HG03457 (cell line): Measurements from ENCODE around the gene ZNF445.
"Not testable (repeated sequence)": the region's sequence is repeated elsewhere in the genome, so short reads cannot be mapped to it uniquely, and the experiment has no call there.

Experiments
- ATAC-seq: cut with Tn5 transposase; IDR thresholded peaks from one replicate; pipeline ENCODE4 v1.9.1; 2021; ENCODE audit warnings: moderate number of reproducible peaks; ENCODE audit not compliant: unreplicated experiment

ZNF445 gene

DNA sequence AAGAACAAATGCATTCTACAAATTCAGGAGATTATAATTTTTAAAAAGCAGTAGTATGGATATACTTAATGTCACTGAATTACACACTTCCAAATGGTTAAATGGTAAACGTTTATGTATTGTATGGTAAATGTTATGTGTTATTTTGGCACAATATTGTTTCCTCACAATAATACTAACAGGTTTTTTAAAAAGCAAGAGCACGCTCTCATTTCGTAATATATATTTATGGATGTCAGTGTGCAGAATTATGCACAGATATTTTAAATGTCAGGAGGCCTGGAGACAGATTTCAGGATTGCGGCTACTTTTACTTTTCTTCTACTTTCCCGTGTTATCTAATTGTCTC is 533 bp downstream of the ZNF445 start:
- no peak for ATAC-seq

DNA sequence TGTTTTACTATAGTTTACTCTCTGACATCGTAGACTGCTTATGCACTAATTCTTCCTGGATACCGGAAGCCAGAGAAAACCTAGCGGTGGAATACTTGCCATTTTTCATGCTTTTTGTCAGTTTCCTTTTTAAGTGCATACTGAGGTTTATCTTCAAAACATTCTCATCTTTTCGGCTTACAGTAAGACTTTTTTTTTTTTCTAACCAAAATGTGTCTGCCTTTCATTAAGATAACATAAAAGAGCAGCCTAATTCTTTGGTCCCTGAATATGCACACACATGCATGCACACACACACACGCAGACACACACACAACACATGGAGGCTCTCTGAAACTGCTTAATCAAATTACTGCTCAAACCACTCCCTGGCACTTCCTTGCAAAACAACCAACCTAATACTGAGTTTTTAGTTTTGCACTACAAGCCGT is 1.3 kb downstream of the ZNF445 start:
- ATAC-seq = no peak

DNA sequence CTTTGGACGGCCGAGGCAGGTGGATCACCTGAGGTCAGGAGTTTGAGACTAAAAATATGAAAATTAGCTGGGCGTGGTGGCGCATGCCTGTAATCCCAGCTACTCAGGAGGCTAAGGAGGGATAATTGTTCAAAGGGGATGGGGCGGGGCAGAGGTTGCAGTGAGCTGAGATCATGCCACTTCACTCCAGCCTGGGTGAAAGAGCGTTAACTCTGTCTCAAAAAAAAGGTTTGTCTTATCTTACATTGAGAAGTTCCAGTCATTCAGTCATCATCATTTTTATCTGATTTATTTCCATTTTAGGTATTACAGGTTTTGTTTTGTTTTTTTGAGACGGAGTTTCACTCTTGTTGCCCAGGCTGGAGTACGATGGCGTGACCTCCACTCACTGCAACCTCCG is 2.6 kb downstream of the ZNF445 start:
- not testable (repeated sequence) for ATAC-seq

DNA sequence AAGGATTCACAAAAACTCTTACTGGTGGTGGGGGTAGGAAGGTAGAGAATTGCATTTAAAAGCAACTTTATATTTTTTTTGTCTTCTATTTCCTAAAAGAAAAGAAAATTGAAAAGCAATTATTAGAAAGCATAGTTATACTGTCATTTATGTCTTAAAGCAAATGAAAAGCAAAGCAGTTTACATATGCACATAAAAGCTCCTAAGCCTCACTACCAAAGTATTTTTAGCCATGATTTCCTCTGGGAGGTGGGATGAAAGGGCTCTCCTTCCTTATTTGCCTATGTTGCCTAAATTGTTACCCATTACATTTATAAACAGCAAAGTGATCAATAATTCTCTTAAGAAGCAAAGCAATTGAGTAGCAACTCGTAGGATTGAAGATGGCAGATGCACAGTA is 7.0 kb downstream of the ZNF445 start:
- ATAC-seq = no peak

DNA sequence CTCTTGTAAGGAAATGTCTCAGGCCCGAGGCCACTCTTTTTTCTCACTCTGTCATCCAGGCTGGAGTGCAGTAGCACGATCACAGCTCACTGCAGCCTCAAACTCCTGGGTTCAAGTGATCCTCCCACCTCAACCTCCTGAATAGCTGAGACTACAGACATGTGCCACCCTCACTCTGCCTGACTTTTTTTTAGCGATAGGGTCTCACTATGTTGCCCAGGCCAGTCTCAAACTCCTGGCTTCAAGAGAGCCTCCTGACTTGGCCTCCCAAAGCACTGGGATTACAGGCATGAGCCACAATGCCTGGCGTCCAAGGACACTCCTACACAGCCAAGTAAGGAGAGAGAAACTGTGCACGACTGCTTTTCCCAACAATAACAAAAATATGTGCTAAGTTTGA is 7.6 kb downstream of the ZNF445 start:
- ATAC-seq = no peak

DNA sequence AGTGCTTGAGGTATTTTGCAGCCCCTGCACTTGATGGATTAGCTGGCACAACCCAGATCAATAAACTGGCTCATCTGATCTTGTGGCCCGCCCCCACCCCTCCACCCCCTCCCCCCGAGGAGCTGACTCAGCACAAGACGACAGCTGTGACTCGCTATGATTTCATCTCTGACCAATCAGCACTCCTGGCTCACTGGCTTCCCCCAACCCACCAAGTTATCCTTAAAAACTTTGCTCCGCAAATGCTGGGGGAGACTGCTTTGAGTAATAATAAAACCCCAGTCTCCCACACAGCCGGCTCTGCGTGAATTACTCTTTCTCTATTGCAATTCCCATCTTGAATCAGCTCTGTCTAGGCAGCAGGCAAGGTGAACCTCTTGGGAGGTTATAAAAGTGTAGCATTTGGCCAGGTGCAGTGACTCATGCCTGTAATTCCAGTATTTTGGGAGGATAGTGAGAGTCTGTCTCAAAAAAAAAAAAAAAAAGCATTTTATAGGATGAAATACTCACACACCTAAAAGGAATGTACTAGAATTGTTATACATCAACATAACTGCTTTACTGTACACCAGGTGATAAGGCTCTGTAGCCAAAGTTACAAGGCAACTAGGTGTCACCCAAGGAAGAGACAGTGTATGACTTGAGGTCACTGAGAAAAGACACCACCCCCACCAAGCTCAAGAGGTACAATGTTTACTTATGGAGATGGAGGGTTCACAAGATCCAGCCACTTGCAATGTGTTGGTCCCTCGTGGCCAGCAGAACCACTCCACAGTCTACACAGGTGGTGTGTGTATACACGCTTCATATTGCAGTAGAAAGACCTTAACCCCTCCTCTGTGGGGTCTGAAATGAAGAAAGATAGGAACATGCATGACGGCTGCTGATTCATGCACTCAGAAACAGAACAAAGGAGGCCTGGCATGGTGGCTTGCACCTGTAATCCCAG is 8.6 kb downstream of the ZNF445 start:
- ATAC-seq = no peak

DNA sequence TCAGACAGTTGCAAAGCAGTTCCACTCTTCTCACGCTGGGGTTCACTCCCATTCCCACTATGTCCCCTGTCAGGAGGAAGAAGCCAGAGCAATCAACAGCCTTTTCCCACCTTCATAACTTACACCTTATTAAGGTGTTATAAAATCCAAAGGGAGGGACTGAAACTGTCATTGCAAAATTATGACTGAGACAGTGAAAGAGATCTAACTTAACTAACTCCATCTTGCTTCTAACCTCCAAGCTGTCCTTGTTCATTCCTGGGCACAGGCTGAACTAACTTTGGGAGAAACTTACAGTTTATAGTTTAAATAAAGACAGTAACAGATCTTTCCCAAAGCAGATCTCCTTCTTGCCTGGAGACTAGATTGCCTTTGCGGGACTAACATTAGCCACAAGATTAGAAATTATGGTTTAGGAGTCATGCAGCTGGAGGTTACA is 9.4 kb downstream of the ZNF445 start:
- ATAC-seq = not testable (repeated sequence)

DNA sequence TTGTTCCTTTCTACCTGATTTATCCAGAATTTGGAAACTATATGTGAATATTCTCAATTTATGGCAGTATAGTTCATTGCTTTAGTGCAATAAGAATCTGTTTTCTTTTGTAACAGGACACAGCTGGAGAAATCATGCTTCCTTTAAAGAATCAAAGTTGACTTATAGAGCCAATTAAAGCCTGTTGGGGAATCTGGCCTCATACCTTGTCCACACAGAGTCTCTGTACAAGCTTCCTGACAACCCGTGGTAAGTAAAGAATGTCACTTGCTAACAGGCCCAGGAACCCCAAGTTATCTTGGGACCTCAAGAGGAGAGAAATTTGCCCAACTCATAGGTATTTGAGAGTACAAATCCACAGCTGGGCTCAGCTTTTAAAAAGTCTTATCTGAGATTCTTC is 10.2 kb downstream of the ZNF445 start:
- no peak for ATAC-seq

DNA sequence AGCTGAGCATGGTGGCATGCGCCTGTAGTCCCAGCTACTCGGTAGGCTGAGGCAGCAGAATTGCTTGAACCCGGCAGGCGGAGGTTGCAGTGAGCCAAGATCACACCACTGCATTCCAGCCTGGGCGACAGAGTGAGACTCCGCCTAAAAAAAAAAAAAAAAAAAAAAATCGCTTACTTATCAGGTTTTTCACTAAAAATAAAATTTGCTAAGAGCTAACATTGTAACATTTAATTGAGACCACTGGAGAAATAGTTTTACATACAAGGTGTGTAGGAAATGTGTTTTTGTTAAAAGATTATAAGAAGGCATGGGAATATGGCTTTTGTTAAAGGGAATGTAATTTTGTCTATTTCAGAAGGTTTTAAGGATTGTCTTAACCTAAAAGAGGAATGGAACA is 12.6 kb downstream of the ZNF445 start:
- not testable (repeated sequence) for ATAC-seq

DNA sequence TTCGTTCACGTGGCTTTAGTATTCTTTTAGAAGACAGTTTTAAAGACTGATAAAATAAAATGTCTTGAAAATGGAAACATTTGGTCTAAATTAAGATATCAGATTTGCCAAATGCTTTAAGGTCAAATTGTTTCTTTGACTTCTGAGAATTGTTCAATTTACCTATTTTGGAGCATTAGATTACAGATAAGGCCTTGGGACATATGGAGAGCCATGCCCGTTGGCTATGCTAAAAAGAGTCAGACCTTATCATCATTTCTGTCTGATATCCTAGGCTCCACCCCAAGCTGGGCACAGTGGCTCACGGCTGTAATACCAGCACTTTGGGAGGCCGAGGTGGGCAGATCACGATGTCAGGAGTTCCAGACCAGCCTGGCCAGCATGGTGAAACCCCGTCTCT is 13.0 kb downstream of the ZNF445 start:
- no peak for ATAC-seq

DNA sequence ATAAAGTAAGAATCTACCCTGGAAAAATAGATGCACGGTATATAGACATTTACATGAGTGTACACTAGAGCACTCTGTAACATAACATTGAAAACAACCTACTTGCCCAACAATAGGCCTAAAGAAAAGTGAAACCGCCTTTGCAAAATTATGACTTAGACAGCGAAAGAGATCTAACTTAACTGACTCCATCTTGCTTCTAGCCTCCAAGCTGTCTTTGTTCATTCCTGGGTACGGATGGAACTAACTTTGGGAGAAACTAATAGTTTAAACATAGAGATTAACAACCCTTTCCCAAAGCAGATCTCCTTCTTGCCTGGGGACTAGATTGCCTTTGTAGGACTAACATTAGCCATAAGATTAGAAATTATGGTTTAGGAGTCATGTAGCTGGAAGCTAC is 17.4 kb downstream of the ZNF445 start:
- ATAC-seq = not testable (repeated sequence)

DNA sequence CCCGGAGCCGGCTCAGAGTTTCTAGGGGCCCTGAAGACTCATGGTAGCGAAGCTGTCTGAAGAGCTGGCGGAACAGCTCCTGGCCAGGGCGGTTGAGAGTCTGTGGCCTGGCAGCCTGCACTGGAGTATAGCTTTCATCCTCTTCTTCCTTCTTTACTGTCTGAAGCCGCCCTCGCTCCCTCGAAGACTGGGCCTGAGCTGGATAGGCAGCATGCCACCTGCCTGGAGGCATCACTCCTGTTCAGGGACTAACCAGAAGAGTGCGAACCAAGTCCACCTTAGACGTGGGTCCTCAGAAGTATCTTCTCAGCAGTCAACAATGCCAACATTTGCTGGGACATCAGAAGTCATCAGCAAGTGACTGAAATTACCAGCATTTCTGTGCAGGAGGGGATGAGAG is 22.2 kb downstream of the ZNF445 start:
- no peak for ATAC-seq

DNA sequence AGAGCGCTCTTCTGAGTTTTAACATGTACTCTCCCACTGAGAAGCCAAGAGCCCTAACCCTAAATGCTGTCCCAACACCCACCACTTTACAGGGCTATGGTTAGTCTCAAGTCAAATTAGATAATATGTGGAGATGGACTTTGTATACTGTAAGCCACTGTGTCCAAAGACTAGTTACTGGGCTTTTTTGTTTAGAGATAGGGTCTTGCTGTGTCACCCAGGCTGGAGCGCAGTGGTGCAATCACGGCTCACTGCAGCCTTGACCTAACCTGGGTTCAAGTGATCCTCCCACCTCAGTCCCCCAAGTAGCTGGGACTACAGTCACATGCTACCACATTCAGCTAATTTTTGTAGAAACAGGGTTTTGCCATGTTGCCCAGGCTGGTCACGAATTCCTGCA is 23.2 kb downstream of the ZNF445 start:
- ATAC-seq = no peak

DNA sequence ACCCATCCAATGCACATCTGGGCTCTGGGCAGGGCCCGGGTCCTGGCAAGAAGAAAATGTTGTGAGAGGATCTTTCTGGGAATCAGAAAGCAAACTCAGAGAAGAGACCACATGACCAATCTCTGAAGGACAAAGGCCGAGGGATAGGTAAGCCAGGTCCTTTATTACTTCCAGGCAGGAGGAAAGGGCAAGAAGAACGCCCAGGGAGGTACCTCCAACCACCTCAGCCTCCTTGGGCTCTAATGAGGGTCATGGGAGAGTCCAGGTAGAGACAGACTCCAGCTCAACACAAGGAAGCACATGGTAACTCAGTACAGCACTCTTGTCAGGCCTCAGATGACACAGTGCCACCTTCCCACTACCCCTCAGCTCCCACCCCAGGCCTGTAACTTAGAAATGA is 26.0 kb downstream of the ZNF445 start:
- ATAC-seq = no peak

DNA sequence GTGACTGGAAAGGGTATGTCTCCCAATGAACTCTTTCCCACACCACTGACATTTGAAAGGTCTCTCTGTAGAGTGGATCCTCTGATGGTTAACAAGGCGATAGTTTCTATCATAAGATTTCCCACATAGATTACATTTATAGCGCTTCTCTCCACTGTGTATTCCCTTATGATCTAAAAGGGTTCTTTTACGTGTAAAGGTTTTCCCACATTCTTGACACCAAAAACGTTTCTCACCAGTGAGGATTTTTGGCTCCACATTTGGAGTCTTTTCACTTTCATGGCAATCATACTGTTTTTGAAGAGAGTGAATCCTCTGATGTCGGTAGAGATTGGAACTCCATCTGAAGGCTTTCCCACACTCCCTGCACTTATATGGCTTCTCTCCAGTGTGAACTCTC is 30.5 kb downstream of the ZNF445 start:
- ATAC-seq = no peak

DNA sequence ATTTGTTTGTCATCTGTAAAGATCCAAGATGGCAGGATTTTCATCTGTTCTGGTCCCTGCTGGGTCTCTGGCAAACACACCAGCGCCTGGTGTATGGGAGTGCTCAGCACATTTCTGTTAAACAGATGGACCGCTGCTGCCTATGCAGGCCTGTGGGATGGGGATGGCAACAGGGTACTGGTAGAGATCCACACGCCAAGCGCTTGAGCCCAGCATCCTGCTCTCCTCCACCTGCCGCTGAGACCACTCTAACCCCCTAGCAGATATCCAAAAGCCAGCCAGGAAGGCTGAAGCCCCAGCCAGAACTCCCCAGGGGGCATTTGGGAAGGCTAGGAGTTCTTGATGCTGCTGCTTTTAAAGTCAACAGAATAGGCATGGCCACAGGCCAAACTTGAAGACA is 31.7 kb downstream of the ZNF445 start:
- ATAC-seq = no peak

DNA sequence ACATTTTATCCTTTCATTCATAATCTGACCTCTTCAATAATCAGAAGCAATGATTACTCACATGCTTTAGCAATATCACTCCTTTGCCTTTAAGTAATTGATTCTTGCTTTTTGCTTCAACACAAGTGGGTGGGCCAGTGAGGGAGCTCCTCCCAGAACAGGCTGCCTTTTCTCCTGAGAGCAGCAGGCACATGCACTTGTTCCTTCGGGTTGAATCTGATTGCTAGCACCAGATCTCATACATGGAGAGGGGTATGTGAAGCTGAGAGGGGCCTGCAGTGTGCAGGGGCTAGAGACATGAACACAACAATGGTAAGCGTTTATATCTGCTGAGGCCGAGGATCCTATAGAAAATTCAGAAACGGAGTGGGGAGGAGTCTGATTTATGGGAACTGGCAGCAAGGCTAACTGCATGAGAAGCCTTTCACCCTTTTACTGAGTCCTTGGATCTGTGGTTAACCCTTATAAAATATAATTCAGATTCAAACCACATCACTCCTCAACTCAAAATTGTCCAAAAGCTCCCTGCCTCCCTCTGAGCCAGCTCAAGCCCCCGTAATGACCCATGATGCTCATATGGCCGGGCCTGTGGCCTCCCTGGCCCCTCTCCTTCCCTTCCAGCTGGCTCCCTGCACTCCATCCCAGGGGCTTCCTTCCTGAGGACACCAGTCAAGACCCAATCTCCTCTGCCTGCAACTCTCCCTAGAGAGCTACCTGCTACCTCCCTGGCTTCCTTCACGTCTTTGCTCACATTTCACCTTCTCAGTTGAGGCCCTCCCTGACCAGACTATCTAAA is 32.4 kb downstream of the ZNF445 start:
- ATAC-seq = no peak

DNA sequence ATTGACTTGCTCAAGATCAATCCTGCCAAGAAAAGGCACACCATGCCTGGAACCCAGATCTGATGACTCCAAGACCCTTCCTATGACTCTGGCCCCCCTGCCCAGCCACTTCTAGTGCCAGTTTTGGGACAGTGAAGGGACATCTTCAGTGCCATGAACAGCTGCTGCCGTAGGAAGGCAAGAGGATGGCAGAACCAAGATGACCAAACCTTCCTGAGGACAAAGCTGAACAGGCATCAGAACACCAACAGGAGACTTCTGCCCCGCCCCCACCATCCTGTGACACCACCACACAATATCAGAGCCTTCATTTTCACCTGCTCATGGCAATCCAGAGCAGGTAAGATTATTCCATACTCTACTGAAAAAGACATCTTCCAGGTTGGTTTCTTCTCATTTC is 33.0 kb downstream of the ZNF445 start:
- no peak for ATAC-seq

DNA sequence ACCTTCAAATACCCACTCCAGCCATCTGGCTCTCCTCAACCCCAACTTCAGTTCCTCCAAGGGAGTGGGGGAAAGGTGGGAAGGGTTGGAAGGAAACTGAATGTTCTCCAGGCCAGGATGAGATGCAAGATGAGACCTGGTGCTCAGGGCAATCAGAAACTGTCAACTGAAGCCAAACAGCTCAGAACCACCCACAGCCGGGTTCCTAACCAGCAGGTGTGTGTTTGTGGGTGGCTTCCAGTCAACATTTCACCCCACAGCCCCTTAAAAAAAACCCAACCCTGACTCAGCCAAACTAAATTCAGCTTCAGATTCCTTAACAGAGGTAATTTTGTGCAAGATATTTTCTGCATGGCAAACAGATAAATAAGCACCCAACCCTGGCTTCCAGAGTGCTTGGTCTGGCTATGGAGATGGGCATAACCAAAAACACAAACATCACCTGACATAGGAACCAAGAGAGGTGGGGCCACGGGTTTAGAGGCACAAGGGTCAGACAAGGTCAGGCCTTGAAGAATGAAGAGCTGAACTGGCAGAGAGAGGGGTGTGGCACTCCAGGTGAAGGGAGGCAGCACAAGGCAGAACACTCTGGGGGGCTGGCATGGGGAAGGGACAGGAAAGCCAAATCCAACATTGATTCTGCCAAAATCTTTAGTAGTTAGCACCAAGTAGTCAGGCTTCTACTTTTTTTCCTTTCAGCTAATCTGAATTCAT is 34.7 kb downstream of the ZNF445 start:
- ATAC-seq = no peak

DNA sequence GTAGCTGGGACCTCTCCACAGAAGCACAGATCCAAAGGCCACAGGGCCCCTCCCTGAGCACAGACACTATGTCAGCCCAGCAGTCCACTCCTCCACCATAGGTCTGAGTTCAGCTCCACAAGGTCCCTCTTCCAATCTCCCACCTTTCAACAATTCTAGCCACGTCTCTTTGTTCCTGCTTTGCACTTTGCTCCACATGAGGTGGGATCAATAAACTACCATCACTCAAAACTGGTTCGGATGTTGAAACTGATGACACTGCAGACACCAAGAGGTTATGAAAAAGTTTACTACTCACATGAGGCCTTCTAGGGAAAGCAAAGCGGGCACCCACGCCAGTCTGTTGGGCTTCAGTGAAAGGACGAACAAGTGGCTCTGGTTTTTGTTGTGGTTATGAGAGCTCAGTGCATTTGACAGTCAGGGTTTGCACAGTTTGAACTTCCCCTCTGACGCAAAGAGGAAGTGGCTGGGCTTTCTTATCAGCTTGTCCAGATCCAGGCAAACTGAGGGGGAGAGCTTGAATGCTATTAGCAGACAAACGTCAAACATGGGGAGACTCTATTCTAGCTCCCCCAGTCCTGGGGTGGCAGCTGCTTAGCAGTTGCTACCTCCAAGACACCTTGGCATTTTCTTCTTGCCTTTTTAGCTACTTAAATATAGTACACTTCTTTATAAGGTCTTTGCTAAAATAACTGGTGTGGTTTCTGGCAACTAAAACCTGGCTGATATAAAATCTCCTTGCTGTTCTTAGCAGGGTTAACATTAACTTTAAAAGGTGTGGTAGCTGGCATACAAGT is 37.8 kb downstream of the ZNF445 start:
- peak; percentile 92 for ATAC-seq

DNA sequence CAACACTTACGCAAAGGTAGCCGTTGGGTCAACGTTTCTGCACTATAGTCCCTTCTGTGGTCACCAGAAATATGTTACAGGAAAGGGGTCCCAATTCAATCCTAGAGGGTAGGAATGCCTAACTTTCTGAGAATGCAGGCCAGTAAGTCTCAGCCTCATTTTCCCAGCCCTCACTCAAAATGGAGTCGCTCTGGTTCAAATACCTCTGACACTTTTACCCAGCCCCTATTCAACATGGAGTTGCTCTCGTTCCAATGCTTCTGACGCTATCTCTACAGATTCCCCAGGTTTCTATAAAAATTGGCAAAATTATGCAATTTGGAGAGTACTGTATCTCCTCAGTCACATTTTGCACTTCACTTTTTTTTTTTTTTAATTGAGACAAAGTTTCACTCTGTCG is 39.7 kb downstream of the ZNF445 start:
- no peak for ATAC-seq
